Suprapubic skin (tissue), 4 donors: ENCODE data around the gene MOBP. TPM values are rescaled to one million over a fixed set of nuclear protein-coding genes. Genes with fewer than 3 reads are reported as not detected.
"Not testable (repeated sequence)": the region's sequence is repeated elsewhere in the genome, so short reads cannot be mapped to it uniquely, and the experiment has no call there.

Experiments used
- DNase-seq, 2 donors: peaks; one replicate each; pipeline ENCODE4 v3.0.0-alpha.2; 2019; ENCODE audit warnings: low spot score in 2 of 2
- H3K27ac ChIP-seq: fragments of 200-600 bp; sonication (generic); one replicate; pipeline ENCODE4 v1.5.1; 2019
- H3K27me3 ChIP-seq: fragments of 200-600 bp; sonication (generic); one replicate; pipeline ENCODE4 v1.5.1; 2019
- H3K36me3 ChIP-seq: fragments of 200-600 bp; sonication (generic); one replicate; pipeline ENCODE4 v1.5.1; 2019
- H3K4me1 ChIP-seq: fragments of 200-600 bp; sonication (generic); one replicate; pipeline ENCODE4 v1.5.1; 2019
- H3K4me3 ChIP-seq: fragments of 200-600 bp; sonication (generic); one replicate; pipeline ENCODE4 v1.5.1; 2019; ENCODE audit warnings: mild to moderate bottlenecking
- H3K9me3 ChIP-seq: fragments of 200-600 bp; sonication (generic); one replicate; pipeline ENCODE4 v1.5.1; 2019
- CTCF ChIP-seq, 2 donors: fragments of 200-600 bp in 1 of 2; fragments of 450-650 bp in 1 of 2; sonication (generic) in 1 of 2; IDR thresholded peaks; one replicate each; pipeline ENCODE4 v1.5.1; 2016 to 2019; ENCODE audit warnings: antibody characterized with exemption in 2 of 2, mild to moderate bottlenecking in 1 of 2, moderate library complexity in 1 of 2
- EP300 ChIP-seq: sonication (generic); formaldehyde crosslinking; IDR thresholded peaks from one replicate; pipeline ENCODE4 v1.6.1; 2017; ENCODE audit warnings: antibody characterized with exemption
- POLR2A ChIP-seq, 2 donors: fragments of 450-650 bp; IDR thresholded peaks; one replicate each; pipeline ENCODE4 v1.6.1; 2017; ENCODE audit warnings: antibody characterized with exemption in 2 of 2, mild to moderate bottlenecking in 2 of 2, moderate library complexity in 2 of 2
- POLR2AphosphoS5 ChIP-seq, 3 donors: sonication (generic); formaldehyde crosslinking; IDR thresholded peaks; one replicate each; pipeline ENCODE4 v1.6.1; 2017; ENCODE audit warnings: antibody characterized with exemption in 3 of 3
- WGBS: methylation state at CpG from one replicate; pipeline ENCODE4 v1.1.5; 2018; 5-methylcytosine and 5-hydroxymethylcytosine counted together
- total RNA-seq, 4 donors: library from RNA; depleted of rRNA; stranded (reverse); fragments of >200 nt; gene quantifications; one replicate each; pipeline ENCODE4 v1.1.0, GENCODE V29; 2016

Gene MOBP, protein sequence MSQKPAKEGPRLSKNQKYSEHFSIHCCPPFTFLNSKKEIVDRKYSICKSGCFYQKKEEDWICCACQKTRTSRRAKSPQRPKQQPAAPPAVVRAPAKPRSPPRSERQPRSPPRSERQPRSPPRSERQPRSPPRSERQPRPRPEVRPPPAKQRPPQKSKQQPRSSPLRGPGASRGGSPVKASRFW
- not detected for total RNA-seq

GRCh38 chr3:39467394-39468107 is at the start of gene MOBP:
Gene MOBP, plus strand, starts transcription at chr3:39467680. Its CDS starts 34,390 bp downstream, at chr3:39502070.
- H3K4me1 ChIP-seq, result no peaks in the 10 kb centered on the region
- no peak for DNase-seq
- H3K9me3 ChIP-seq, result no peaks in the 10 kb centered on the region
- 56% methylated on average over 4 of the region's 4 CpGs for WGBS
- no peaks in the 10 kb centered on the region for H3K27me3 ChIP-seq
- no peaks in the 10 kb centered on the region for H3K36me3 ChIP-seq
- no peak for TF ChIP-seq POLR2AphosphoS5 (IDR thresholded peaks at IDR 0.05)
- no peak for TF ChIP-seq POLR2A (IDR thresholded peaks at IDR 0.05)
- TF ChIP-seq CTCF (IDR thresholded peaks at IDR 0.05), result no peak
- TF ChIP-seq EP300, result no peak
- no peak within 1 kb of the TSS for H3K27ac ChIP-seq
- H3K4me3 ChIP-seq, result no peak within 1 kb of the TSS

- H3K4me1 ChIP-seq, H3K9me3 ChIP-seq, H3K27me3 ChIP-seq, H3K36me3 ChIP-seq, DNase-seq, H3K4me3 ChIP-seq, H3K27ac ChIP-seq: not testable (repeated sequence)
- WGBS, result 64% methylated on average over 9 of the region's 14 CpGs
Measured at GRCh38 chr3:39418556-39419225, 48.8 kb upstream of the MOBP start.

DNA sequence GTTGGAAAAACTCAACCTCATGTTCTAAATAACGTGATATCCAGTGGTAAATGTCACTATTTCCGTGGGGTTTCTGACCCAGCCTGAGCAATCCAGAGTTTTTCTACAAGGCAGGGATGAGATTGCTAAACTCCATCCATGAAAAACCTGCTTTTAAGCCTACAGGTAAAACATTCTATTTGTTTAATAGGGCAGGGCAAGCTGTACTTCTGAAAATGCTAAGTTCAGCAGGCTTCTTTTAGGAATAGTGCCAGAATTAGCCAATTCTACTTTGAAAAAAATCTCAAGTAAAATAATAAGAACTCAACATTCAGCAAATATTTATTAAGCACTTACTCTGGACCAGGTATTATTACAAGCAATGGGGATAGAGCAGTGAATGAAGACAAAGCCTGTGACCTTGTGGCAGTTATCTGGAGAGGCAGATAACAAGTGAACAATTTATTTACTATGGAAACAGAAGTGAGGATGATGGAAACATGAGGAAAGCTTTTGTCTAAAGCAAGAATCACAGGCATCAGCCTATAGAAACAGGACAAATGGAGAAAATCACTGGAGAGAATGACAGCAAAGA is 47.7 kb upstream of the MOBP start:
- no peak overlapping the region for H3K27ac ChIP-seq
- no peaks in the 10 kb centered on the region for H3K9me3 ChIP-seq
- H3K27me3 ChIP-seq, result no peaks in the 10 kb centered on the region
- no peak overlapping the region for H3K4me3 ChIP-seq
- no peak for DNase-seq
- WGBS, result 84% methylated on average over 2 of the region's 2 CpGs
- TF ChIP-seq EP300, result no peak
- no peak for TF ChIP-seq POLR2A (IDR thresholded peaks at IDR 0.05)
- no peak for TF ChIP-seq POLR2AphosphoS5 (IDR thresholded peaks at IDR 0.05)
- no peak for TF ChIP-seq CTCF (IDR thresholded peaks at IDR 0.05)
- no peaks in the 10 kb centered on the region for H3K4me1 ChIP-seq
- H3K36me3 ChIP-seq, result no peaks in the 10 kb centered on the region

DNA sequence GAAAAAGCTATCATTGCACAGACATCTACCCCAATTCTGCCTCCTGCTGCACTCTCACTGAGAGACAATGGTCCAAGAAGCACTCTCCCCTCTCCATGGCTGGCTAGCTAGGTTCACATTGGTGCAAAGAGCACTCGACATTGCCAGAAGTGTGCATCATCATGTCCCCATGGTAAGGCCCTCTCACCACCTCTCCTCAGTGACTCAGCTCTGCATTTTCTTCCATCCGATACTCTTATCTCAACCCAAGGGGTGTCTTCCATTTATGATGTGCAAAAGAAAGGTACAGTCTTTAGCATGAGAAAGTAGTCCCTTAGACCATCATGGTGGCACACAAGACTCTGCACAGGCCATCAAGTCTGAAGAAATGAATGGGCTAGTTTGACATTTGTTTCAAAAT is 46.9 kb upstream of the MOBP start:
- Histone ChIP-seq H3K4me1 (no peaks in the 10 kb centered on the region), H3K9me3 (no peaks in the 10 kb centered on the region), H3K36me3 (no peaks in the 10 kb centered on the region), H3K4me3 (no peak overlapping the region), H3K27me3 (no peaks in the 10 kb centered on the region), H3K27ac (no peak overlapping the region)
- 100% methylated on average over 2 of the region's 2 CpGs for WGBS
- TF ChIP-seq CTCF (IDR thresholded peaks at IDR 0.05) (no peak), POLR2A (IDR thresholded peaks at IDR 0.05) (no peak), POLR2AphosphoS5 (IDR thresholded peaks at IDR 0.05) (no peak), EP300 (no peak)
- DNase-seq, result no peak

- no peak for DNase-seq
- H3K36me3 ChIP-seq, result no peaks in the 10 kb centered on the region
- H3K9me3 ChIP-seq, result no peaks in the 10 kb centered on the region
- H3K27me3 ChIP-seq, result no peaks in the 10 kb centered on the region
- H3K4me3 ChIP-seq, result no peak overlapping the region
- TF ChIP-seq CTCF (IDR thresholded peaks at IDR 0.05) (no peak), EP300 (no peak), POLR2A (IDR thresholded peaks at IDR 0.05) (no peak), POLR2AphosphoS5 (IDR thresholded peaks at IDR 0.05) (no peak)
- no peaks in the 10 kb centered on the region for H3K4me1 ChIP-seq
- 91% methylated on average over 1 of the region's 1 CpG for WGBS
- H3K27ac ChIP-seq, result no peak overlapping the region
Measured at GRCh38 chr3:39423436-39423970, 44.0 kb upstream of the MOBP start.
